WI38 (cell line): ENCODE measurements around the gene DENND2A.
"Not testable (repeated sequence)": the region's sequence is repeated elsewhere in the genome, so short reads cannot be mapped to it uniquely, and the experiment has no call there.

ENCODE experiments used
- H3K4me3 ChIP-seq: 2 replicates; pipeline ENCODE4 v1.5.1; 2011; ENCODE audit warnings: low read depth, mild to moderate bottlenecking, control low read depth, low read length
- TF ChIP-seq, protein P1 (sequence below): IDR thresholded peaks from 2 replicates; pipeline ENCODE4 v1.5.1; 2012; ENCODE audit warnings: low read depth, mild to moderate bottlenecking, control low read depth, low read length

Gene DENND2A

DNA sequence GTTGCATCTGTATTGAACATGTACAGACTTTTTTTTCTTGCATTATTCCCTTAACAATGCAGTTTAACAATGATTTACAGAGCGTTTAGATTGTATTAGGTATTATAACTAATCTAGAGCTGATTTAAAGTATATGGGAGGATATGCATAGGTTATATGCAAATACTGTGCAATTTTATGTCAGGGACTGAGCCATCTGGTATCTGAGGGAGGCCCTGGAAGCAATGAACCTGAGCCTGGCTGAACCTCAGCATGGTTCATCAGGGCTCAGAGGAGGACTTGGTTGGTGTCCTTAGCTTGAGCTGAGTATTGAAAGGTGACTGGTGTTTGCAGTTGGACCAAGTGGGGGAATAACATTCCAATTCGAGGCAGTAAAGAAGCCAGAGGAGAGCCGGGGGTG lies 36.9 kb upstream of the DENND2A start:
- TF ChIP-seq, protein P1, sequence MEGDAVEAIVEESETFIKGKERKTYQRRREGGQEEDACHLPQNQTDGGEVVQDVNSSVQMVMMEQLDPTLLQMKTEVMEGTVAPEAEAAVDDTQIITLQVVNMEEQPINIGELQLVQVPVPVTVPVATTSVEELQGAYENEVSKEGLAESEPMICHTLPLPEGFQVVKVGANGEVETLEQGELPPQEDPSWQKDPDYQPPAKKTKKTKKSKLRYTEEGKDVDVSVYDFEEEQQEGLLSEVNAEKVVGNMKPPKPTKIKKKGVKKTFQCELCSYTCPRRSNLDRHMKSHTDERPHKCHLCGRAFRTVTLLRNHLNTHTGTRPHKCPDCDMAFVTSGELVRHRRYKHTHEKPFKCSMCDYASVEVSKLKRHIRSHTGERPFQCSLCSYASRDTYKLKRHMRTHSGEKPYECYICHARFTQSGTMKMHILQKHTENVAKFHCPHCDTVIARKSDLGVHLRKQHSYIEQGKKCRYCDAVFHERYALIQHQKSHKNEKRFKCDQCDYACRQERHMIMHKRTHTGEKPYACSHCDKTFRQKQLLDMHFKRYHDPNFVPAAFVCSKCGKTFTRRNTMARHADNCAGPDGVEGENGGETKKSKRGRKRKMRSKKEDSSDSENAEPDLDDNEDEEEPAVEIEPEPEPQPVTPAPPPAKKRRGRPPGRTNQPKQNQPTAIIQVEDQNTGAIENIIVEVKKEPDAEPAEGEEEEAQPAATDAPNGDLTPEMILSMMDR = no peak
- no peak overlapping the region for H3K4me3 ChIP-seq

DNA sequence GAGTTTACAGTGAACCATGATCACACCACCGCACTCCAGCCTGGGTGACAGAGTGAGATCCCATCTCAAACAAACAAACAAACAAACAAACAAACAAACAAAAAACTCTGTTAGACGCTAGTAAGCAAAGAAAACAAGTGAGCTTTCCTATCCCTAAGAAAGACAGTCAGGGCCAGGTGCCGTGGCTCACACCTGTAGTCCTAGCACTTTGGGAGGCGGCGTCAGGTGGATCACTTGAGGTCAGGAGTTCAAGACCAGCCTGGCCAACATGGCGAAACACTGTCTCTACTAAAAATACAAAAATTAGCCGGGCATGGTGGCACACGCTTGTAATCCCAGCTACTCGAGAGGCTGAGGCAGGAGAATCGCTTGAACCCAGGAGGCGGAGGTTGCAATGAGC lies 36.3 kb upstream of the DENND2A start:
- not testable (repeated sequence) for H3K4me3 ChIP-seq

DNA sequence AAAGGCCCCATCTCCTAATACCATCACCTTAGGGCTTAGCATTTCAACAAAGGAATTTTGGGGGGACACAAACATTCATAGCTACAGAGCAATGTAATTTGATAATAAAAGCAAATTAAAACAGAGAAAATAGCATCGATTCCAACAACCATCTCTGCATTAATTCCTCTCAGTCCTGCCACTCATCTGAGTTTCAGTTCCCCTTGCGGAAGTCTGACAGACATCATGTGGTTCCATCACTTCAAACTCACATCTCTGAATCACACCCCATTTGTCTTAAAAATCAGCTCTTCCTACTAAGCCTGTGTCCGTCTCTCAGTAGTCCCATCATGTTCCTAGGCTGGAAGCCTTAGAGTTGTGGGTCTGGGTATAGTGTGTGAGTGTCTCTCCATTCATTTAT lies 35.7 kb upstream of the DENND2A start:
- TF ChIP-seq, protein P1 = no peak
- no peak overlapping the region for H3K4me3 ChIP-seq

DNA sequence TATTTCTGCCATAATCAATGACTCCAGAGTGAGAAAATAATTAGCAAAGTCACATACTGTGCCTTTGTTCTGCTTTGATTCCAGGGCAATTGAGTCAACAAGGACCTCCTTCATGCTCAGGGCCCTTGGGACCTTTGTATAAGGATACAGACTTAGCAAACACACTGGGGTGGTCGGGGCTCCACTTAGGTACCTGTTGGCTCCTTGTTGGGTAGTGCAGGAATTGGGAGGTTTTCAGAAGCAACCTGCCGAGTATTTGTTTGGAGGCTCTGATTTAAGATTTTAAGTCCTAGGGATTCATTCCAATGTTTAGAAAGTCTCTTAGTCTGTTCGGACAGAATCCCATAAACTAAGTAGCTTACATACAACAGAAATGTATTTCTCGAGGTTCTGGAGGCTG lies 35.1 kb upstream of the DENND2A start:
- TF ChIP-seq, protein P1 = no peak
- no peak overlapping the region for H3K4me3 ChIP-seq

DNA sequence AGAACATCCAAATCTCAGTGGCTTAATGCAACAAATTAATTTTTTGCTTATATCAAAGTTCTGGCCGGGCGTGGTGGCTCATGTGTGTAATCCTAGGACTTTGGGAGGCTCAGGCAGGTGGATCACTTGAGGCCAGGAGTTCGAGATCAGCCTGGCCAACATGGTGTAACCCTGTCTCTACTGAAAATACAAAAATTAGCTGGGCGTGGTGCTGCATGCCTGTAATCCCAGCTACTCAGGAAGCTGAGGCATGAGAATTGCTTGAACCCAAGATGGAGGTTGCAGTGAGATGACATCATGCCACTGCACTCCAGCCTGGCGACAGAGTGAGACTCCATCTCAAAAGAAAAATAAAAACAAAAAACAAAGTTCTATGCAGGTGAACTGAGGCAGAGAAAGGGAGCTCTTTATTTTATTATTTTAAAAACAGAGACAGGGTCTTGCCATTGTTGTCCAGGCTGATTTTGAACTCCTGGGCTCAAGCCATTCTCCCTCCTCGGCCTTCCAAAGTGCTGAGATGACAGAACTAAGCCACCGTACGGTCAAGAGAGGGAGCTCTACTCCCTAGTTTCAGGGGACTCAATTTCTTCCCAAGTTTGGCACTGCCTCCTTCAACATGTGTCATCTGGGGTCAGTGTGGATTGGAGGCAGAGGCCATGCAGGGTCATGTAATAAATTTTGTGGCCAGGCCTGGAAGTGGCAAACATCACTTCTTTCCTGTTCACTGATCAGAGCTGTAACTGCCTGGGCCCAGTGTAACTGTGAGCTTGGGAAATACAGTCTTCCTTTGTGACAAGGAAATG lies 34.5 kb upstream of the DENND2A start:
- H3K4me3 ChIP-seq = no peak overlapping the region
- TF ChIP-seq, protein P1 = 0 out of 2 replicates have a peak, but pooled peaks have one; percentile 15

DNA sequence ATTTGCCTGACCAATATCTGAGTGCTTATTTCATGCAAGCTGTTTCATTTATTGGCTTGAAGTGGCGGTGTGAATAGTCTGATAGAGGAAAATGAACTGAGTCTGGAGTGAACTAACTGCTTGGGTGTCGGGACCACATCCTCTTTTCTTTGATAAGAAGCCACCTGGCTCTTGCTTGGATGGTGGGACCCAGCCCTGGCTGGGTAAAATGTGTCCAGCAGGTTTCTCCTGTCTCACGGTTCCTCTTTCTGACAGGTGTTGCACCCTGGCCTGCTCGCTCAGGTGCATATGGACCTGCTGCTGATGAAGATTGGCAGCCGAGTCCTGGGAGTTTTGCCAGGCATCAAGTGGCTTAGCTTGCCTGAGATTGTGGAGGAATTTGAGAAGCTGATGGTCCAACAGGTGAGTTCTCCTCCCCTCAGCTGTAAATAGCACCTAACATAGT lies 33.8 kb upstream of the DENND2A start:
- TF ChIP-seq, protein P1 = no peak
- H3K4me3 ChIP-seq = no peak overlapping the region

DNA sequence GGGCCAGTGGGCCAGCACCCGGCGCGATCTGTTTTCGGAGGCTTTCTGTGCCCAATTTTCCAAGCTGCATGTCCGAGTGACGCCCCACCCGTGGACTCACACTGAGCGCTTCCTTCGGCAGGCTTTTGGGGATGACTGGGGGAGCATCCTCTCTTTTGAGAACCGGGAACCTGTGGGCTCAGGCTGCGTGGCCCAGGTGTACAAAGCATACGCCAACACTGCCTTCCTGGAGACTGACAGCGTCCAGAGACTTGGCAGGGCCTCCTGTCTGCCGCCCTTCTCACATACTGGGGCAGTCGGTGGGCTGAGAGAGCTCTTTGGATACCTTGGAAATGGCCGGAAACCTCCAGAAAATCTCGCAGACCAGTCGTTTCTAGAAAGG lies 33.2 kb upstream of the DENND2A start:
- TF ChIP-seq, protein P1 = no peak
- peak overlapping the region; percentile 67 for H3K4me3 ChIP-seq
